GM12891 (cell line): ENCODE measurements around the gene SNRNP35.

Experiments used
- POLR2A ChIP-seq: IDR thresholded peaks from 2 replicates; pipeline ENCODE4 v1.6.1; 2011; ENCODE audit warnings: low read depth, low read length, control low read depth
- POLR2AphosphoS5 ChIP-seq: IDR thresholded peaks from 2 replicates; pipeline ENCODE4 v1.6.1; 2011; ENCODE audit warnings: low read depth, low read length, control low read depth
- SPI1 ChIP-seq: IDR thresholded peaks from 2 replicates; pipeline ENCODE4 v1.6.1; 2011; ENCODE audit warnings: low read depth, low read length, control low read depth
- TAF1 ChIP-seq: IDR thresholded peaks from 2 replicates; pipeline ENCODE4 v1.6.1; 2011; ENCODE audit warnings: low read depth, low read length, control low read depth

DNA sequence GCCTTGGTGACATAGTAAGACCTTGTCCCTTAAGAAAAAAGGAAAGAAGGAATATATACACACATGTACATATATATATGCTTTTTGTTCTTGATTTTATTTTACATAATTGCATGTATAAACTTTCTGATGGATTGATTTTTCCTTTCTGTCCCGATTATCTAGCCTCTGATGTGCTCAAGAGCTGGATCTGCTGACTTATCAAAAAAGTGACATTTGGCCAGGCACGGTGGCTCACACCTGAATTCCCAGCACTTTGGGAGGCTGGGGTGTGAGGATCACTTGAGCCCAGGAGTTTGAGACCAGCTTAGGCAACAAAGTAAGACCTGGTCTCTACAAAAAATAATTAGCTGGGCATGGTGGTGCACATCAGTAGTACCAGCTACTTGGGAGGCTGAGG lies 12.0 kb downstream of the SNRNP35 start:
- no peak for TF ChIP-seq POLR2A
- no peak for TF ChIP-seq POLR2AphosphoS5
- no peak for TF ChIP-seq SPI1
- no peak for TF ChIP-seq TAF1
